Osteoblast (primary cell): ENCODE results near the gene PDZD7. TPM values are rescaled to one million over a fixed set of nuclear protein-coding genes. Genes with fewer than 3 reads are reported as not detected.

Experiments used
- DNase-seq: peaks from one replicate; pipeline ENCODE4 v3.0.0; 2011; ENCODE audit warnings: low spot score, mixed read lengths; ENCODE audit not compliant: insufficient read length; ENCODE audit errors: missing footprints
- H2AFZ ChIP-seq: 2 replicates; pipeline ENCODE4 v1.6.0; 2011; ENCODE audit warnings: mild to moderate bottlenecking, low read length
- H3K27ac ChIP-seq: 2 replicates; pipeline ENCODE4 v1.5.1; 2011; ENCODE audit warnings: mild to moderate bottlenecking, low read depth, low read length, moderate library complexity
- H3K27me3 ChIP-seq: 2 replicates; pipeline ENCODE4 v1.6.0; 2012; ENCODE audit warnings: mild to moderate bottlenecking, control low read depth, inconsistent platforms, low read length, moderate library complexity; ENCODE audit not compliant: insufficient read depth
- H3K36me3 ChIP-seq: 2 replicates; pipeline ENCODE4 v1.5.1; 2011; ENCODE audit warnings: mild to moderate bottlenecking, low read length, control low read depth, moderate library complexity; ENCODE audit not compliant: insufficient read depth
- H3K4me1 ChIP-seq: 2 replicates; pipeline ENCODE4 v1.5.1; 2011; ENCODE audit warnings: mild to moderate bottlenecking, low read length, control low read depth, moderate library complexity; ENCODE audit not compliant: insufficient read depth
- H3K4me2 ChIP-seq: 2 replicates; pipeline ENCODE4 v1.6.0; 2011; ENCODE audit warnings: mild to moderate bottlenecking, low read length; ENCODE audit not compliant: insufficient read depth
- H3K4me3 ChIP-seq: fragments of 200-600 bp; sonication (generic); 3 replicates; pipeline ENCODE4 v1.5.1; 2012; ENCODE audit warnings: mild to moderate bottlenecking, low read length, inconsistent platforms; ENCODE audit not compliant: insufficient read depth
- H3K79me2 ChIP-seq: 2 replicates; pipeline ENCODE4 v1.6.0; 2012; ENCODE audit warnings: mild to moderate bottlenecking, low read length, control low read depth, inconsistent platforms; ENCODE audit not compliant: insufficient read depth
- H3K9me3 ChIP-seq: 2 replicates; pipeline ENCODE4 v1.5.1; 2011; ENCODE audit warnings: low read depth, low read length, control low read depth
- H4K20me1 ChIP-seq: 2 replicates; pipeline ENCODE4 v1.6.0; 2012; ENCODE audit warnings: mild to moderate bottlenecking, low read length, control low read depth; ENCODE audit not compliant: insufficient read depth
- small RNA-seq: library from RNA; depleted of rRNA; stranded (forward); fragments of <200 nt; gene quantifications from one replicate; pipeline ENCODE3, GENCODE V24; 2012
- total RNA-seq: library from RNA; depleted of rRNA; stranded (reverse); fragments of >200 nt; gene quantifications from 2 replicates; pipeline ENCODE4 v1.2.3, GENCODE V29; 2012
- TF ChIP-seq, protein P1 (sequence below): IDR thresholded peaks from 2 replicates; pipeline ENCODE4 v1.5.1; 2011; ENCODE audit warnings: mild to moderate bottlenecking, low read depth, low read length, moderate library complexity; ENCODE audit errors: extremely low read depth

The PDZD7 gene
- total RNA-seq, 1 donor: 0.72 TPM

DNA sequence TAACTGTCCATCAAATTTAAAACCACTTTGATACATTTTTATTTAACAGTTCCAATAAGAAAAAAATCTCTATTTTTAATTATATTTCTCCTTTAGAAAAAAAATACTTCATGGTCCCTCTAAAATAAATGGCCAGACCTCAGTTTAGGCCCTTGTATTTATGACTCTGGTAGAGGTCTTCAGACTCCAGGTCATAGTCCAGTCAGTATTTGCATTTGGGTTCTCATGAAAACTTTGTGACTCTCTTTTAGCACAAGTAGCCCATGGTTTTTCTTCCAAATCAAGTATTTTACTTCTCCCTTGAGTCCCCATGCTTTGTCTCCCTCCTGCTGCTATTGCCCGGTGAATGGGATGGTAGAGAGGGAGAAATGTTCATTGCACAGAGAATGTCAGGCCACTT, 67.1 kb downstream of the PDZD7 start:
- no peaks in the 10 kb centered on the region for H3K9me3 ChIP-seq
- H2AFZ ChIP-seq: no peak overlapping the region
- no peaks in the 10 kb centered on the region for H3K79me2 ChIP-seq
- peaks cover 3% of the 10 kb centered on the region for H3K4me1 ChIP-seq
- DNase-seq: no peak
- no peak overlapping the region for H3K4me3 ChIP-seq
- H3K27ac ChIP-seq: no peak overlapping the region
- H3K4me2 ChIP-seq: no peak overlapping the region
- peaks cover under 1% of the 10 kb centered on the region for H3K27me3 ChIP-seq
- peaks cover 55% of the 10 kb centered on the region for H3K36me3 ChIP-seq
- TF ChIP-seq, protein P1, sequence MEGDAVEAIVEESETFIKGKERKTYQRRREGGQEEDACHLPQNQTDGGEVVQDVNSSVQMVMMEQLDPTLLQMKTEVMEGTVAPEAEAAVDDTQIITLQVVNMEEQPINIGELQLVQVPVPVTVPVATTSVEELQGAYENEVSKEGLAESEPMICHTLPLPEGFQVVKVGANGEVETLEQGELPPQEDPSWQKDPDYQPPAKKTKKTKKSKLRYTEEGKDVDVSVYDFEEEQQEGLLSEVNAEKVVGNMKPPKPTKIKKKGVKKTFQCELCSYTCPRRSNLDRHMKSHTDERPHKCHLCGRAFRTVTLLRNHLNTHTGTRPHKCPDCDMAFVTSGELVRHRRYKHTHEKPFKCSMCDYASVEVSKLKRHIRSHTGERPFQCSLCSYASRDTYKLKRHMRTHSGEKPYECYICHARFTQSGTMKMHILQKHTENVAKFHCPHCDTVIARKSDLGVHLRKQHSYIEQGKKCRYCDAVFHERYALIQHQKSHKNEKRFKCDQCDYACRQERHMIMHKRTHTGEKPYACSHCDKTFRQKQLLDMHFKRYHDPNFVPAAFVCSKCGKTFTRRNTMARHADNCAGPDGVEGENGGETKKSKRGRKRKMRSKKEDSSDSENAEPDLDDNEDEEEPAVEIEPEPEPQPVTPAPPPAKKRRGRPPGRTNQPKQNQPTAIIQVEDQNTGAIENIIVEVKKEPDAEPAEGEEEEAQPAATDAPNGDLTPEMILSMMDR: no peak
- H4K20me1 ChIP-seq: no peaks in the 10 kb centered on the region

DNA sequence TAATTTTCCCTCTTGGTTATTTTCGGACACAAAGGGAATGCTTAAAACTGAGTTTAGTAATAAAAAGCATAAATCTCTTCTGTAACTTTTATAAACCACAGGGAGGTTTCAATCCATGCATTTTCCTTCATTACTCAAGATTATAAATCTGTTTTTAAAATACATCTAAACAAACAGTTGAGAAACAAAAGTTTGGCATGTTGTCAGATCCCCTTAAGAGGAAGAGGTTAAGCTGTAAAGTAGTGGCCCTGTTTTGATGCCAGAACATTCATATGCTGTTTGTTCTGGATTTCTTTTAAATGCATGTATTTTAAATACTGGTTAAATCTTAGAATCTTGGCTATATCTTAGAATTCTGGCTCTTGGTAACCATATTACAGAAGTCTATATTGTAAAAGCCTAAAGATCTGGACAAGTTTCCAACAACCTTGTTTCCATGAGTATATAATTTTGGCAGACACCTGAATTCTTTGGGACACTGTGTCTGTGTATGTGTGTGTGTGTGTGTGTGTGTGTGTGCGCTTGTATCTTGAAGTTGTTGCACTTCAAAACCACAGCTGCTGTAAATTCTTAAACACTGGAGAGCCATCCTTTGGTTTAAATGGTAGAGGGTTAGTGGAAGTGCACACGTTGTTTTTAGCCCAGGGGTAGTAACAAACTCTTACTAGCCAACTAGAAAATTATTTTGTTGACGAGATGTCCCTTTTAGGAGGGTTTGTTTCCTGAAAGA, 68.4 kb downstream of the PDZD7 start:
- Histone ChIP-seq H3K4me3 (no peak overlapping the region), H2AFZ (no peak overlapping the region), H3K27ac (no peak overlapping the region), H3K9me3 (no peaks in the 10 kb centered on the region), H3K36me3 (peaks cover 68% of the 10 kb centered on the region), H3K27me3 (no peaks in the 10 kb centered on the region), H4K20me1 (no peaks in the 10 kb centered on the region), H3K4me1 (no peaks in the 10 kb centered on the region), H3K4me2 (no peak overlapping the region), H3K79me2 (no peaks in the 10 kb centered on the region)
- TF ChIP-seq, protein P1: no peak
- DNase-seq: no peak

DNA sequence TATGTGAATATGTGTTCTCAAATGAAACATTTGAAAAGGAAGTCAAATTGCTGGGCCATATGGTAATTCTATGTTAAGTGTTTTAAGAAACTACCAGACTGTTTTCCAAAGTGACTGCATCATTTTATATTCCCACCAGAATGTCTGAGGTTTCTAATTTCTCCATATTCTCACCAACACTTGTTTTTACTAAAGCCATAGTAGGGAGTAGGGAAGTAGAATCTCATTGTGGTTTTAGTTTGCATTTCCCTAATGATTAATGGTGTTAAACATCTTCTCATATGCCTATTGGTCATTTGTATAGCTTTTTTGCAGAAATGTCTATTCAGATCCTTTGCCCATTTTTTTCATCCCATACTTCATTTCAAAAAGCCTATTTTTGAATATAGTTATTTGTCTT, 70.7 kb downstream of the PDZD7 start:
- TF ChIP-seq, protein P1: no peak
- no peaks in the 10 kb centered on the region for H3K4me1 ChIP-seq
- H3K9me3 ChIP-seq: no peaks in the 10 kb centered on the region
- H4K20me1 ChIP-seq: no peaks in the 10 kb centered on the region
- H2AFZ ChIP-seq: no peak overlapping the region
- no peaks in the 10 kb centered on the region for H3K79me2 ChIP-seq
- H3K27me3 ChIP-seq: no peaks in the 10 kb centered on the region
- H3K4me2 ChIP-seq: no peak overlapping the region
- no peak for DNase-seq
- no peak overlapping the region for H3K4me3 ChIP-seq
- peaks cover 68% of the 10 kb centered on the region for H3K36me3 ChIP-seq
- H3K27ac ChIP-seq: no peak overlapping the region

Small RNA genes lying within 50 kb of the gene (small RNA-seq; reads per million reads assigned to genes)
- gene MIR608: not detected

Other genes starting within 250 kb of the PDZD7 start
- gene SLF2, start 118.2 kb downstream of the PDZD7 start, total RNA-seq: 39.1 and 43.0 TPM in 2 replicates
- gene SEMA4G, start 61.6 kb downstream of the PDZD7 start, total RNA-seq: under 0.01 and 0.29 TPM in 2 replicates
- 48.5 and 55.7 TPM in 2 replicates for gene MRPL43, start 43.6 kb downstream of the PDZD7 start, total RNA-seq
- 3.2 and 3.3 TPM in 2 replicates for gene TWNK, start 43.6 kb downstream of the PDZD7 start, total RNA-seq
- gene LZTS2, start 31.3 kb downstream of the PDZD7 start, total RNA-seq: 117 and 127 TPM in 2 replicates
- 103 and 106 TPM in 2 replicates for gene SFXN3, start 105 bp upstream of the PDZD7 start, total RNA-seq
- gene KAZALD1, start 30.9 kb upstream of the PDZD7 start, total RNA-seq: 26.4 and 30.1 TPM in 2 replicates
- not detected in 2 replicates for gene TLX1, start 100.2 kb upstream of the PDZD7 start, total RNA-seq
- not detected in 2 replicates for gene LBX1, start 198.3 kb upstream of the PDZD7 start, total RNA-seq